ENCODE measurements around the gene KAT6B. TPM values are rescaled to one million over a fixed set of nuclear protein-coding genes. Genes with fewer than 3 reads are reported as not detected.

KAT6B gene
- total RNA-seq, 4 donors from 2014 or later = 50.0 to 75.8 (median 57.5) TPM

DNA sequence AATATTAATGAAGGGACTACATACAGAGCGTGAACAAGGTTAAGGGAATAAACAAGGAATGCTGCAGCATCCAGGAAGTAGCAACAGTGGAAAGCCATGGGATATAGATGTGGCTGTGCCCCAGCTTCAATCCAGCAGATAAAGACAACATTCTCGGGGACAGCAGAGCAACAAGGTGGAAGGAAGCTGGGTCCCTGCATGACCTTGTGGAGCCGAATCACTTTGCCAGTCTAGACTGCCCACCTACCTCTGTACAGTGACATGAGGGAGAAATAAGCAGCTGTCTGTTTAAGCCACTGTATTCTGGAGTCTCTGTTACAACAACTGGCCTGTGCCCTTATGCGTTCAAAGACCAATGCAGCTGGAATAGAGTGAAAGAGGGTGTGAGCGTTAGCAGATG, 255.0 kb downstream of the KAT6B start:
- no peak overlapping the region for H3K27ac ChIP-seq (replicated peaks in 1 of 4)
- H3K4me1 ChIP-seq = no peaks in the 10 kb centered on the region
- H3K4me3 ChIP-seq = no peak overlapping the region
- peaks cover 0 to 12% (median 3%) of the 10 kb centered on the region in 4 donors for H3K9me3 ChIP-seq
- 99% methylated on average over 5 of the region's 5 CpGs for WGBS
- intact Hi-C loops (cut with DNase I) = no loop called here
- no peak for DNase-seq (ENCODE audit: extremely low spot score)
- no peaks in the 10 kb centered on the region for H3K36me3 ChIP-seq
- no peaks in the 10 kb centered on the region for H3K27me3 ChIP-seq
- TF ChIP-seq, protein P1, sequence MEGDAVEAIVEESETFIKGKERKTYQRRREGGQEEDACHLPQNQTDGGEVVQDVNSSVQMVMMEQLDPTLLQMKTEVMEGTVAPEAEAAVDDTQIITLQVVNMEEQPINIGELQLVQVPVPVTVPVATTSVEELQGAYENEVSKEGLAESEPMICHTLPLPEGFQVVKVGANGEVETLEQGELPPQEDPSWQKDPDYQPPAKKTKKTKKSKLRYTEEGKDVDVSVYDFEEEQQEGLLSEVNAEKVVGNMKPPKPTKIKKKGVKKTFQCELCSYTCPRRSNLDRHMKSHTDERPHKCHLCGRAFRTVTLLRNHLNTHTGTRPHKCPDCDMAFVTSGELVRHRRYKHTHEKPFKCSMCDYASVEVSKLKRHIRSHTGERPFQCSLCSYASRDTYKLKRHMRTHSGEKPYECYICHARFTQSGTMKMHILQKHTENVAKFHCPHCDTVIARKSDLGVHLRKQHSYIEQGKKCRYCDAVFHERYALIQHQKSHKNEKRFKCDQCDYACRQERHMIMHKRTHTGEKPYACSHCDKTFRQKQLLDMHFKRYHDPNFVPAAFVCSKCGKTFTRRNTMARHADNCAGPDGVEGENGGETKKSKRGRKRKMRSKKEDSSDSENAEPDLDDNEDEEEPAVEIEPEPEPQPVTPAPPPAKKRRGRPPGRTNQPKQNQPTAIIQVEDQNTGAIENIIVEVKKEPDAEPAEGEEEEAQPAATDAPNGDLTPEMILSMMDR (IDR thresholded peaks at IDR 0.05) = no peak
- no peak for TF ChIP-seq EP300 (IDR thresholded peaks at IDR 0.05)
- TF ChIP-seq POLR2AphosphoS5 (IDR thresholded peaks at IDR 0.05) = no peak
- TF ChIP-seq POLR2A (IDR thresholded peaks at IDR 0.05; ENCODE audit: low read depth) = no peak
